HG02938 (cell line): ENCODE data around the gene CRYBA2.

Source experiments
- ATAC-seq: cut with Tn5 transposase; IDR thresholded peaks from one replicate; pipeline ENCODE4 v1.9.1; 2021; ENCODE audit warnings: mild to moderate bottlenecking, moderate library complexity; ENCODE audit not compliant: unreplicated experiment

Gene CRYBA2

DNA sequence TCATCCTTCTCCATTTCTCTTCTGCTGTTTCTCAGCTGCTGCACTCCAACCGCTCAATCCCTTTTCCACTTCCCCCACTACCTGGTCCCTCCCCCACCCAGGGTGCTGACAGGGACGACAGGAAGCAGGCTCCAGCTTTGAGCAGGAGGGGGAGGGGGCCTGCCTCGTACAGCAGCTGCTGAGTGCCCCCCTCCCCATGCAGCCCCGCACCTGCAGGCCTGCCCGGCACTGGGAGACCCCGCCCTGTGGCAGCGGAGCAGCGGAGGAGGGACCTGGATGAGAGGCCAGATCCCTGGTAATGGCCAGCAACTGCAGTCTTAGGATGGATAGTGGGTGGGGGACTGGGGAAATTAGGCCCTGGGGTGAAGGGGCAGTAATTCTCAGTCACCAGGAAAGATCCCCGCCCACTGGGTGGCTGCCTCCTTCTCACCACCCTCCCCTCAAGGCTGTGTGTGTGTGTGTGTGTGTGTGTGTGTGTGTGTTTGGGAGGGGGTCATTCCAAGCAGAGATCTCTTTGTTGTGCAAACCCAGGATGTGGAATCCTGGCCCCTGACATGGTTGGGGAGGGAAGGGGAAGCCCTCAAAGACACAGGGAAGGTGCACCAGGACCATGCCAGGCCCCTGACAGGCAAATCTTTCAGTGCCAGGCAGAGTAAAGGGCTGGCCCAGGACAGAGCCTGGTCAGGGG is 6.8 kb upstream of the CRYBA2 start:
- ATAC-seq, result no peak

DNA sequence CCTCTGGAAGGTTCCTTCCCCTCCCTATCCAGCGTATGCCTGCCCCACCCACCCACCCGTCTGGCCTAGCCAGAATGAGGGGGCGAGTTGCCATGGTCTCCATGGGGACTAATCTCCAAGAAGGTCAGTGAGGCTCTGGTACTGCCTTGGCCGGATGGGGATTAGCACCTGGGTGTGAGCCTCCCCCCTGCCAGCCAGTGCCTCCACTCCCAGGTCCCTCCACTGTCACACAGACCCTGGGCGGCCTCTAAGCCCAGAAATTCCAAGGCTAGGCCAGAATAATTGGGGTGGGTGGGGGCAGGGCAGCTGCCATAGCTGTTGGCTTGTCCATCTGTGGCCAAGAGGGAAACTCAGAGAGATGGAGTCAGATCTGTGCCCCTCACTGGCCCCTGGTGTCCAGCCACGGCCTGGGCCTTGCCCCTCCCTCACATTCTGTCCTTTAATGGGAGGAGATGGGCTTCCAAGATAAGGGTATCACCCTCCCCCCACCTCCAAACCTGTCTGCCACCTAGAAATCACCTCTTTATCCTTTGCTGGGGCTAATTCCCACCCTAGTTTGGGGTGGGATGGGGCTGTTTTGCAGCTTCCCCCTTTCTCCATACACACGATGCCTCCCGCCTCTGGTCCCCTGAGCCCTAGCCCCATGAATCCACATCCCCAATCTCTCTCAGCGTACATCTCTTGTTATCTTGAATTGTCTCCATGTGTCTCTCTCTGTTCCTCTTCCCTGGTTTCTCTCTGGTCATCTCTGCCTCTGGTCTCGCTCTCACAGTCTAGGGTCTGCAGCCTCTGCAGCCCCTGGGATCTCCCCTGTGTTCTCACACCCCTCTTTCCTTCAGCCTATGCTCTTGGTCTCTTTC is 6.0 kb upstream of the CRYBA2 start:
- ATAC-seq, result no peak

GRCh38 chr2:218998414-218999002 is 5.3 kb upstream of the CRYBA2 start:
- ATAC-seq, result no peak

- ATAC-seq, result no peak
Measured at GRCh38 chr2:218997731-218998130, 4.5 kb upstream of the CRYBA2 start.

GRCh38 chr2:218996937-218997336 is 3.7 kb upstream of the CRYBA2 start:
- no peak for ATAC-seq

- no peak for ATAC-seq
Measured at GRCh38 chr2:218995972-218996711, 2.9 kb upstream of the CRYBA2 start.

GRCh38 chr2:218995561-218995960 is 2.3 kb upstream of the CRYBA2 start:
- ATAC-seq, result no peak

DNA sequence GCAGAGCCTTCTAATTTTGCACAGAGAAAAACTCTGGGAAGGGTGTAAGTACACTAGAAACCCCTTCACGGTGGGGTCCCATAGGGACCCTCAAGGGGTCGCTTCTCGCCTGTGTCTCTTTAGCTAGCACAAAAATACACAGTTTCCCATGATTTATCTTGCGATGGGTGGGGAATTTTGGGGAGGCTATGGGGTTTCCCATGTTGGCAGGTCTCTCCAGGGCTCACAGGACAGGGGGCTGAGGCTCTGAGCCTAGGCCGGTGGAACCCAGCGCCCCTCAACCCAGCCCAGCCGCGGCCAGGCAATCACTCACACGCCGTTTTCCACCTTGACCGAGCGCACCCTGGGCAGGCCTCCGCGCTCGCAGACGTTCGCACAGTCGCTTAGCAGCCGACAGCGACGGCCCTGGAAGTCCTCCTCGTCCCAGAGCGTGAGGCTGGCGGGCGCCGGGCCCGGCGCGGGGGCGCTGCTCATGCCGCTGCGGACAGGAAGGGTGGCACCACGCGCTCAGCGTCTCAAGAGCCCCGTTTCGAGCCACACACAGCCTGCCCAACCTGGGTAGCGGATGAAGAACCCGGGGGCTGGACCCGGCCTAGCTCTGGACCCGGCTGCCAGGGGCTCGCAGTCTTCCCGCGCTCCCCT is 398 bp downstream of the CRYBA2 start:
- no peak for ATAC-seq

- no peak for ATAC-seq
Measured at GRCh38 chr2:218992196-218992595, 1.0 kb downstream of the CRYBA2 start.

DNA sequence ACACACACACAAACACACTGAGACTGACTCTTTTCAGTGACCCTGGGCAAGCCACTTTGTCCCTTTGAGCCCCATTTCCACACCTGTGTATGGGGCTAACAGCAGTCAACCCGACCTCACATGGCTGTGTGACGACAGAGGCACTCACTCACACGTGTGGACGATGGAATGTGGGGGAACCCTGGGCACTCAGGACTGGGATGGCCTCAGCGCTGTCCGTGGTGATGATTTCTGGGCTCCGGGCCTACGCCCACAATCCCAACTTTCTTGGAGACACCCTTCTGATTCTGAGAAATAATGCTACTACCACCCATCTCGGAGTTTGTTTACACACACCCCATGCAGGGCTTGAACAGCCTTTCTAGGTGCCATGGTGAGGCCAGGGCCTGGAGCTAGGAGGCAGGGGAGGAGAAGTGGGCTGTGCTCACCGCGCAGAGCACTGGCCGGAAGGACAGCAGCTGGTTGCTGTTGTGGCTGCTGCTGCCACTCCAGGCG is 1.5 kb downstream of the CRYBA2 start:
- no peak for ATAC-seq

DNA sequence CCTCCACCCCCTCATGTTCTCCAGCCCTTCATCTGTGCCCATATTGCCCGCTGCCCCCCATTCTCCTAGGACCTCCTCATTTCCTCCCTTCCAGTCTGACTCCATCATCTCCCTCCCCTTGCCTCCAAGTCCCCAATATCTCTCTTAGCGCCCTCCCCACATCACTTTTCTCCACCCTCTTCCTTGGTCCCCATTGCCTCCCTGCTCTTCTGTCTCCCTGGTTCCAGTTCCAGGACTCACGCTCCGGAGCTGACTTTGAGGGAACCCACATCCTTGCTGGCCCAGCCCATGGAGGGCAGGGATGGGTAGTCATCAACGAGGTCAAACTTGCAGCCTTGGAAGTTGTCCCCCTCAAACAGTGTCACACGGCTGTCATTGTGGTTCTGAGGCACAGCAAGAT is 2.6 kb downstream of the CRYBA2 start:
- ATAC-seq, result no peak

- ATAC-seq, result no peak
Measured at GRCh38 chr2:218990052-218990451, 3.2 kb downstream of the CRYBA2 start.

- ATAC-seq, result no peak
Measured at GRCh38 chr2:218988650-218989049, 4.6 kb downstream of the CRYBA2 start.

DNA sequence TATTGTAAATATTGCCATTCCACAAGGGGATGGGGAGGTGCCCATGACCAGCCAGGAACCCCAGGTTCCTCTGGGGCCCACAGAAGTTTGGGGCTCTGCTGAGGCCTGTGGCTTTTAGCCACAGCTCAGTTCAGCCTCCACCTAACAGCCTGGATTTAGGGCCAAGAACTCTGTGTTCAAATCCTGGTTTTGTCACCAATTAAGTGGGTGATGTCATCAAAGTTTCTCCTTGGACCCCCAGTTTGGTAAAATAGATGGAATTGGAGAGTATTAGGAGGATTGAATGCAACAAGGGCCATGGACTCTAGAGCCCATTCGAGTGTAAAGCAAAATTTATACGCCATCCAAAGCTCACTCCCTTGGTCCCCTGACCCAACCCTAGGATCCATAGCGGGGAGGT is 5.1 kb downstream of the CRYBA2 start:
- no peak for ATAC-seq

DNA sequence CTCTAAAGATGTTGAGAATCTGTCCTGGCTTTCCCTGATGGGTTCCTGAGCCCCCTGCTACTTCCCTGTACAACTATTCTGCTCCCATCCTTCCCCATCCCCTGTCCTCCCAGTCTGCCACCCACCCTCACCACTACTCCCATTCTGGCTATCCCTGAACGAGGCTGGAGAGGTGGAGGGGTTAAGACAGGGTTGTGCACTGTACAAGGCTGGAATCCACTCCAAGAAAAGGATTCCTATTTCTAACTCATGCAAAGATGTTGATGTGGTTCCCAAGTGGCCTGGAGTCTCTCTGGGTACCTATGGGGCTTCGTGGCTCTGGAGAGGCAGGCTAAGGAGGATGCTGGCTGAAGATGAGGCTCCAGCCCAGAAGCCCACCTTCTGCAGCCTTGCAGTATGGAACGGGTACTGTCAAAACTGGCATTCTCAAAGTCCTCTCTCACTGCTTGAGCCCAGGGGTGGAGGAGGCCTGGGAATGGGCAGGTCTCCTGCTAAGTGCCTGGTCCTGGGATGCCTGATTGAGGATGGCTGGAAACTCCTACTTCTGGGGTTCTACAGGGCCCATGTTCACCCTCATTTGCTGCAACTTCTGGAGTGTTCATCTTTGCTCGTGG is 7.0 kb downstream of the CRYBA2 start:
- ATAC-seq, result no peak

DNA sequence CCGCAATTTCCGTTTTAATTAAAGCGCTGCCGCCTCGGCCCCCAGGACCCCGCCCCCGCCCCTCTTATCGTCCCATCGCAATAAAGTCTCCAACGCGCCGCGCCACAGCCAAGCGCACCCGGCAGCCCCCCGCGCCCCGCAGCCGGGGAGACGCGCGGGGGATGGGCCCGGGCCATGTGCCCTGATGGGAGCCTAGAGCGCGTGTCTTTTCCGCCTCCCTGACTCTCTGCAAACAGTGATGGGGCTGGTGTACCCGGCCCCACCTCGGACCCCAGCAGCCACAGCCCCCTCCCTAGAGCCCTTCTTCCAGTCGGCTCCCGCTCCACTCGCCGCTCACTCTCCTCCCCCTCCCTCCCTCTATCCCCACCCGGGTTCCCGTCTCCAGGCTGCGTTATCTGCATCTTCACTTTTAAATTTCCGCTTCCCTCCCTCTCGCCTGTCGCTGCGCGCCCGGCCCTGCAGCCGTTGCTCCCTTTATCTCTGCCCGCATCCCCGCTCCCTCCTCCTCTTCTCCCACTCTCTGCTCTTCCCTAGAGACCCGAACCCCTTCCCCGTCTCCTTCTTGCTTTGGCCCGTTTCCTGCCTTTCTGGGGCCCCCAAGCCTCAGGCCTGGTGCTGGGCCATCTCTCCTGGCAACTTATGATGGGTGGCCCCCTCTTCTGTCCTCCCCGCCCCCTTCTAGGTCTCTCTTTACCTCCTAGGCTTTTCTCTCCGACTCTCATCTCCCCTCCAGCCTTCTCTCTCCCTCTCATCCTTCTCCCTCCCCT is 7.7 kb downstream of the CRYBA2 start:
- ATAC-seq, result no peak

- no peak for ATAC-seq
Measured at GRCh38 chr2:218985021-218985324, 8.2 kb downstream of the CRYBA2 start, which contains the start of gene FEV. TSS of gene FEV (minus strand) at chr2:218985184. CDS start at chr2:218985075, 109 bp downstream.

DNA sequence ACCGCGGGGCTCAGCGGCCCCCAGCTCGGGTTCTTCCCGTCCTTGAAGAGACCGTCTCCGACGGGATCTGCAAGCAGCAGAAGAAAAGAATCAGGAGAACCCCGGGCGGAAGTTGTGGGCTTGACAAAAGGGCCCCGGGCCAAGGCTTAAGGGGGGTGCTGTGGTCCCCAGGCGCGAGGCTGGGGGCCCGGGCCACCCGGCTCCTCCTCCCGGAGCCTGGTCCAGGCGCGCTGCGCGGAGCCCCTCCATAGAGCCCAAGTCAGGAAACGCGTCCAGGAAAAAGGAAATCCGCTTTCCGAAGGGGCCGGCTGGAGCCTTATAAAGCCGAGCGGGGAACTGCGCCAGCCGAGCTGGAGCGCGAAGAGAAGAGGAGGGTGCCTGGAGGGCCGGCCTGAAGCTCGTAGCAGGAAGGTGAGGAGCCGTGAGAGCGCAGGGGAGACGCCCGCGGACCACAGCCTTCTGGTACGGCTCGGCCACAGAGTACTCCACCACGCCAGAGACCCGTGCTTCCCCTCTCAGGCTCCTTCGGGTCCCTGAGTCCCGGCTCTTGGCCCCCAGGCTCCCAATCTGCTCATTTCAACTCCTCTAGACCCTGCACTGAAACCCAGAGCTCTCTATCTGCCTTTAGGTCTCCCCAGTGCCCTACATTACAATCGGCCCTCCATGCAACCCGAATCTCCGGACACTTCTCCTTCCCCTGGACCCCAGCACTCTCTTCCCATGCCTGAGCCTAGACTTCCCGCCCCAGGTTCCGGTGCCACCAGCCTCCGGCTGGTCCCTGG is 8.8 kb downstream of the CRYBA2 start:
- no peak for ATAC-seq

GRCh38 chr2:218983934-218984238 is 9.3 kb downstream of the CRYBA2 start:
- no peak for ATAC-seq
